HG02763 (cell line): ENCODE results near the gene VIP.
"Not testable (repeated sequence)": the region's sequence is repeated elsewhere in the genome, so short reads cannot be mapped to it uniquely, and the experiment has no call there.

Experiments
- ATAC-seq: cut with Tn5 transposase; IDR thresholded peaks from one replicate; pipeline ENCODE4 v1.9.1; 2021; ENCODE audit warnings: mild to moderate bottlenecking, moderate library complexity; ENCODE audit not compliant: unreplicated experiment

Gene VIP

GRCh38 chr6:152750694-152751093 lies at the start of gene VIP:
Gene VIP, plus strand, starts transcription at chr6:152750797. Its CDS starts 1,381 bp downstream, at chr6:152752178.
- no peak for ATAC-seq

GRCh38 chr6:152701081-152701862 lies 49.3 kb upstream of the VIP start:
- ATAC-seq = no peak

- no peak for ATAC-seq
Measured at GRCh38 chr6:152701863-152702401, 48.7 kb upstream of the VIP start.

GRCh38 chr6:152703750-152704149 lies 46.8 kb upstream of the VIP start:
- not testable (repeated sequence) for ATAC-seq

- no peak for ATAC-seq
Measured at GRCh38 chr6:152705327-152705726, 45.3 kb upstream of the VIP start.

GRCh38 chr6:152716322-152716721 lies 34.3 kb upstream of the VIP start:
- no peak for ATAC-seq

GRCh38 chr6:152720974-152721373 lies 29.6 kb upstream of the VIP start:
- no peak for ATAC-seq

- no peak for ATAC-seq
Measured at GRCh38 chr6:152721956-152722355, 28.6 kb upstream of the VIP start.

- ATAC-seq = no peak
Measured at GRCh38 chr6:152723398-152723797, 27.2 kb upstream of the VIP start.

- ATAC-seq = no peak
Measured at GRCh38 chr6:152726313-152726712, 24.3 kb upstream of the VIP start.

- no peak for ATAC-seq
Measured at GRCh38 chr6:152727507-152727906, 23.1 kb upstream of the VIP start.

- ATAC-seq = no peak
Measured at GRCh38 chr6:152734630-152735029, 16.0 kb upstream of the VIP start.

GRCh38 chr6:152736687-152737273 lies 13.8 kb upstream of the VIP start:
- ATAC-seq = no peak

GRCh38 chr6:152745509-152746171 lies 5.0 kb upstream of the VIP start:
- ATAC-seq = no peak

- ATAC-seq = no peak
Measured at GRCh38 chr6:152746172-152746553, 4.4 kb upstream of the VIP start.

GRCh38 chr6:152748843-152749242 lies 1.8 kb upstream of the VIP start:
- no peak for ATAC-seq

GRCh38 chr6:152749336-152749735 lies 1.3 kb upstream of the VIP start:
- ATAC-seq = no peak

- ATAC-seq = no peak
Measured at GRCh38 chr6:152765331-152765730, 14.7 kb downstream of the VIP start.

GRCh38 chr6:152769159-152769558 lies 18.6 kb downstream of the VIP start:
- ATAC-seq = no peak

GRCh38 chr6:152769993-152770392 lies 19.4 kb downstream of the VIP start:
- ATAC-seq = no peak

GRCh38 chr6:152771061-152771687 lies 20.6 kb downstream of the VIP start:
- ATAC-seq = no peak
